BE2C (cell line): ENCODE results near the gene NEK3.
"Not testable (repeated sequence)": the region's sequence is repeated elsewhere in the genome, so short reads cannot be mapped to it uniquely, and the experiment has no call there.

Source experiments
- DNase-seq: peaks from one replicate; pipeline ENCODE4 v3.0.0-alpha.2; 2020
- H3K27me3 ChIP-seq: fragments of 250-450 bp; sonication (Bioruptor Pico); 2 replicates; pipeline ENCODE4 v1.5.1; 2020; ENCODE audit warnings: mild to moderate bottlenecking
- H3K36me3 ChIP-seq: fragments of 250-450 bp; sonication (Bioruptor Pico); 2 replicates; pipeline ENCODE4 v1.5.1; 2020; ENCODE audit warnings: mild to moderate bottlenecking
- H3K4me1 ChIP-seq: fragments of 250-450 bp; sonication (Bioruptor Pico); 2 replicates; pipeline ENCODE4 v1.5.1; 2020
- H3K4me3 ChIP-seq: 2 replicates; pipeline ENCODE4 v1.5.1; 2011; ENCODE audit warnings: low read depth, low read length
- H3K9me3 ChIP-seq: fragments of 250-450 bp; sonication (Bioruptor Pico); 2 replicates; pipeline ENCODE4 v1.5.1; 2020
- TF ChIP-seq, protein P1 (sequence below): IDR thresholded peaks from 2 replicates; pipeline ENCODE4 v1.5.1; 2012; ENCODE audit warnings: mild to moderate bottlenecking, low read depth, low read length

Gene NEK3

DNA sequence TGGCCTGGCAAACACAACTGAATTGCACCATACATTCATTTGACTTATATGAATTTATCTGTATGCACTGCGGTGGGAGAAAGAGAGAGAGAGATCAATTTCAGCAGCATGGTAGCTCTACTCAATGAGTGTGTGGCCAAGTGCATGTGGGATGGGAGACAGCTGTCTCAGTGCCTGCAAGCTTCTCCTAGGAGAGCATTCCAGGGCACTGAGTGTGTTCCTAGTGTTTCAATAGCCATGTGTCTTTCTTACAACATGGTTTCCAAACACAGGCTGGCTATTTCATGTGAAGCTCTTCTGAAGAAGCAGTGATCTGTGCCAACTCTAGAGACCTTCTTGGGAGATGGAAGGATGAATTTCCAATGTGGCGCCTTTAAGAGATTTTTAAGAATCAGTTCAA, 74.0 kb downstream of the NEK3 start:
- TF ChIP-seq, protein P1, sequence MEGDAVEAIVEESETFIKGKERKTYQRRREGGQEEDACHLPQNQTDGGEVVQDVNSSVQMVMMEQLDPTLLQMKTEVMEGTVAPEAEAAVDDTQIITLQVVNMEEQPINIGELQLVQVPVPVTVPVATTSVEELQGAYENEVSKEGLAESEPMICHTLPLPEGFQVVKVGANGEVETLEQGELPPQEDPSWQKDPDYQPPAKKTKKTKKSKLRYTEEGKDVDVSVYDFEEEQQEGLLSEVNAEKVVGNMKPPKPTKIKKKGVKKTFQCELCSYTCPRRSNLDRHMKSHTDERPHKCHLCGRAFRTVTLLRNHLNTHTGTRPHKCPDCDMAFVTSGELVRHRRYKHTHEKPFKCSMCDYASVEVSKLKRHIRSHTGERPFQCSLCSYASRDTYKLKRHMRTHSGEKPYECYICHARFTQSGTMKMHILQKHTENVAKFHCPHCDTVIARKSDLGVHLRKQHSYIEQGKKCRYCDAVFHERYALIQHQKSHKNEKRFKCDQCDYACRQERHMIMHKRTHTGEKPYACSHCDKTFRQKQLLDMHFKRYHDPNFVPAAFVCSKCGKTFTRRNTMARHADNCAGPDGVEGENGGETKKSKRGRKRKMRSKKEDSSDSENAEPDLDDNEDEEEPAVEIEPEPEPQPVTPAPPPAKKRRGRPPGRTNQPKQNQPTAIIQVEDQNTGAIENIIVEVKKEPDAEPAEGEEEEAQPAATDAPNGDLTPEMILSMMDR = no peak
- Histone ChIP-seq H3K4me3 (no peak overlapping the region), H3K27me3 (peaks cover 9% of the 10 kb centered on the region), H3K36me3 (no peaks in the 10 kb centered on the region), H3K4me1 (no peaks in the 10 kb centered on the region), H3K9me3 (no peaks in the 10 kb centered on the region)
- DNase-seq = no peak

DNA sequence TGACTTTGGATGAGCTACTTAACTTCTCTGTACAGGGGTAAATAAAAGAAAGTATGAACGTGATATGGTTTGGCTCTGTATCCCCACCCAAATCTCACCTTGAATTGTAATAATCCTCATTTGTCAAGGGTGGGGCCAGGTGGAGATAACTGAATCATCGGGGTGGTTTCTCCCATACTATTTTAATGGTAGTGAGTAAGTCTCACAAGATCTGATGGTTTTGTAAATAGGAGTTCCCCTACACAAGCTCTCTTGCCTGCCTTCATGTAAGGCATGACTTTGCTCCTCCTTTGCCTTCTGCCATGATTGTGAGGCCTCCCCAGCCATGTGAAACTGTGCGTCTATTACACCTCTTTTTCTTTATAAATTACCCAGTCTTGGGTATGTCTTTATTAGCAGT, 74.4 kb downstream of the NEK3 start:
- not testable (repeated sequence) for H3K9me3 ChIP-seq, DNase-seq, H3K36me3 ChIP-seq, H3K4me3 ChIP-seq, H3K27me3 ChIP-seq, H3K4me1 ChIP-seq
